ENCODE measurements around the gene ICAM5. TPM values are rescaled to one million over a fixed set of nuclear protein-coding genes. Genes with fewer than 3 reads are reported as not detected.

ICAM5 gene
- total RNA-seq, 1 donor, result not detected

DNA sequence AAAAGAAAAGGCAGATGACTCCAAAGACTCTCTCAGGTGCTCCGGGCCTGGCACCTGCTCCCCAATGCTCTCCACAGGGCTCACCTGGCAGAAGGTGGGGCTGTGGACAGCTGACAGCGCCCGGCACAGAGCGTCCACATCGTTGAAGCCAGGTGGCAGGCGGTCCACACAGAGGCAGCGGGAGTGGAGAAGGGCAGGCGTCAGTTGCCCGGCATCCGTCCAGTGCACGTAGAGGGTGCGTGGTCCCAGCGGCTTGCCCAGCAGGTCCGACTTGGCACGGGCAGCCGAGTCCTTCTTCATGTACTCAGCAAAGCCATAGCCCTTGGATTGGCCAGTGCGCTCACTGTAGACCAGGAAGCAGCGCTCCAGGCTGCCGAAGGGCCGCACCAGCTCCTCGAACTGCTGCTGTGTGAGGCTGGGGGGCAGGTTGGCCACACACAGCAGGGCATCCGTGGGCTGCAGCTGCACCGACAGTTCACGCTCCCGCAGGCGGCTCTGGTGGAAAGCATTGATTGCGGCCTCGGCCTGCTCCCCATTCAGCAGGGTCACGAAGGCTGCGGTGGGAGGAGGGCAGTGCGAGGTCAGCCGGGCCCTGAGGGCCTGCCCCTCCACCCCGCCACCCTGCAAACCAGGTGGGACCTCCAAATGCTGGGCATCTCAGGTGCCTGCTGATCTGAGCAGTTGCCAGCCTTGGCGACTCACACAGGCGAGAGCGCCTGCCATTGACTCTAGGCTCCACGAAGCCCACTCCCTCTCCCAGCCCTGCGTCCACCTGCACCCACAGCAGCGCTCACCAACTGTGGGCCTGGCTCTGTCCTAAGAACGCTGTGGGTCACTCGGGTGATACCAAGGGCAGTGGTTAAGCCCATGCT is 39.0 kb downstream of the ICAM5 start:
- DNase-seq (ENCODE audit: insufficient read length, low spot score, missing footprints), result peak; percentile 71
- H3K79me2 ChIP-seq (ENCODE audit: insufficient read depth, low read length), result peaks cover 52% of the 10 kb centered on the region
- no peaks in the 10 kb centered on the region for H3K27me3 ChIP-seq (ENCODE audit: insufficient read depth, low read length)
- H3K4me2 ChIP-seq (ENCODE audit: insufficient read depth, low read length), result no peak overlapping the region
- no peak overlapping the region for H2AFZ ChIP-seq (ENCODE audit: low read length)
- no peak for TF ChIP-seq CTCF (IDR thresholded peaks at IDR 0.05; ENCODE audit: extremely low read depth, low read depth, low read length)
- H3K9me3 ChIP-seq (ENCODE audit: low read depth, low read length), result no peaks in the 10 kb centered on the region
- no peak overlapping the region for H3K27ac ChIP-seq (ENCODE audit: low read depth, low read length)
- H4K20me1 ChIP-seq (ENCODE audit: insufficient read depth, low read length), result peaks cover 38% of the 10 kb centered on the region
- H3K4me1 ChIP-seq (ENCODE audit: insufficient read depth, low read length), result peaks cover 14% of the 10 kb centered on the region
- peaks cover 57% of the 10 kb centered on the region for H3K36me3 ChIP-seq (ENCODE audit: insufficient read depth, low read length)
- H3K4me3 ChIP-seq (ENCODE audit: insufficient read depth, low read length), result no peak overlapping the region

GRCh38 chr19:10329555-10329954 is 39.8 kb downstream of the ICAM5 start:
- Histone ChIP-seq H4K20me1 (ENCODE audit: insufficient read depth, low read length) (peaks cover 38% of the 10 kb centered on the region), H3K27ac (ENCODE audit: low read depth, low read length) (no peak overlapping the region), H3K4me2 (ENCODE audit: insufficient read depth, low read length) (no peak overlapping the region), H2AFZ (ENCODE audit: low read length) (no peak overlapping the region), H3K79me2 (ENCODE audit: insufficient read depth, low read length) (peaks cover 52% of the 10 kb centered on the region), H3K36me3 (ENCODE audit: insufficient read depth, low read length) (peaks cover 51% of the 10 kb centered on the region), H3K27me3 (ENCODE audit: insufficient read depth, low read length) (no peaks in the 10 kb centered on the region), H3K4me1 (ENCODE audit: insufficient read depth, low read length) (peaks cover 21% of the 10 kb centered on the region), H3K4me3 (ENCODE audit: insufficient read depth, low read length) (no peak overlapping the region), H3K9me3 (ENCODE audit: low read depth, low read length) (no peaks in the 10 kb centered on the region)
- DNase-seq (ENCODE audit: insufficient read length, low spot score, missing footprints), result peak; percentile 35
- TF ChIP-seq CTCF (IDR thresholded peaks at IDR 0.05; ENCODE audit: extremely low read depth, low read depth, low read length), result no peak

DNA sequence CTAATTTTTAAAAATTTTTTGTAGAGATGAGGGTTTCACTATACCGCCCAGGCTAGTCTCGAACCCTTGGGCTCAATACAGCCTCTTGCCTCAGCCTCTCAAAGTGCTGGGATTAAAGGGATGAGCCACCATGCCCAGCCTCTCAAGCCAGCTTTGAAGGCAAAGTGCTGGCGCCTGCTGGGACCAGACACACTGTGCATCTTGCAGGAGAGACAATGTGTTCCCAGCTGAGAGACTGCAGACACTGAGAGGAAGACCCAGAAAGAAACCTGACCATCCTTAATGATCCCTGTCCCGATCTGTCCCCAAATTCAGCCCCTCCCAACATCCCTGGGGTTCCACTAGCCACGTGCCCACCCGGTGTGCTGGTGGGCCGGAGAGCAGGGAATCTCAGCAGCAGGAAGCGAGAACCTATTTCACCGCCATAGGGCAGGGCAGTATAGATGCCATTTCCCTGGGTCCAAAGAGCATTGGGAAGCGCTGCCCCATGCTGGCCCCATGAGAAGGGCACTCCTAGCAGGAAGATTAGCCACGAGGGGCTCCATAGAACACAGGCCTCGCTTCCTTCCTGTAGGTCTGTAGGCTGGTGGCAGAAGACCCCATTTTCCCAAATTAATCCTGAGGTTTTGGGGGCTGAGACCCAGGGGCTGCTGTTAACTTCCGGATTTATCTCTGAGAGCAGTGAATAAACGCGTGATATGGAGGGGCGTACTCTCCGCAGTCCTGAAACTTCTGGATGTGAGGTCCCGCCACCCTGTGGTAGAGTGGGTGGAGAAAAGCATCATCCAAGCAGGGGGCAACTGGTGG is 42.6 kb downstream of the ICAM5 start:
- H3K4me2 ChIP-seq (ENCODE audit: insufficient read depth, low read length), result peak overlapping the region; percentile 99
- DNase-seq (ENCODE audit: insufficient read length, low spot score, missing footprints), result peak; percentile 86
- H3K27me3 ChIP-seq (ENCODE audit: insufficient read depth, low read length), result no peaks in the 10 kb centered on the region
- H3K4me1 ChIP-seq (ENCODE audit: insufficient read depth, low read length), result peaks cover 22% of the 10 kb centered on the region
- H4K20me1 ChIP-seq (ENCODE audit: insufficient read depth, low read length), result peaks cover 36% of the 10 kb centered on the region
- H3K27ac ChIP-seq (ENCODE audit: low read depth, low read length), result peak overlapping the region; percentile 96
- H3K9me3 ChIP-seq (ENCODE audit: low read depth, low read length), result no peaks in the 10 kb centered on the region
- H2AFZ ChIP-seq (ENCODE audit: low read length), result peak overlapping the region; percentile 96
- peaks cover 50% of the 10 kb centered on the region for H3K79me2 ChIP-seq (ENCODE audit: insufficient read depth, low read length)
- TF ChIP-seq CTCF (IDR thresholded peaks at IDR 0.05; ENCODE audit: extremely low read depth, low read depth, low read length), result peak; percentile 15
- H3K36me3 ChIP-seq (ENCODE audit: insufficient read depth, low read length), result peaks cover 30% of the 10 kb centered on the region
- peak overlapping the region; percentile 99 for H3K4me3 ChIP-seq (ENCODE audit: insufficient read depth, low read length)
